Measurements from ENCODE around the gene MS4A10. TPM values are rescaled to one million over a fixed set of nuclear protein-coding genes. Genes with fewer than 3 reads are reported as not detected.

Gene MS4A10
- total RNA-seq: not detected in 3 replicates
- long read RNA-seq: 0 reads

DNA sequence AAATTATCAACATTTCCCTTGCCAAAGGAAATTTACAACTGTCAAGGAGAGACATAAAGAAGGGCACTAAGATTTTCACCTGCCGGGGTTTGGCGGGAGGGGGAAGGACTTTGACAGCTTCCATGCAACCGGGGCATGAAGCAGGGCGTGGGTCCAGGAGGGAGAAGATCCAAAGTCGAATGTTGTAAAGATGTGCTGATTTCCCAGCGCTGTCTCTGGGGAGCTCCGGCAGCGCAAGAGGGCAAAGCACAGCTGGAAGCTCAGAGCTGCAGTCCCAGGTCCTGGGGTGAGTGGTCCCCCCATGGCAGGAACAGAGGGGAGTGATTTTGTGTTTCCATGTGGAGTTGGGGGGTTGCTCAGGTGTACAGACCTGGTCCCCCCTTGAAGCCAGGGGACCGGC is at the start of gene MS4A10:
Gene MS4A10 (plus strand): TSS at position 198 of the 400 bp plus-strand sequence. CDS start 5,003 bp downstream, outside the sequence.
- peak; percentile 58 for DNase-seq (ENCODE audit: low spot score)
- H3K4me1 Mint-ChIP-seq (ENCODE audit: low read depth): peaks cover 46% of the 10 kb centered on the region
- no peak within 1 kb of the TSS for H3K4me3 Mint-ChIP-seq (ENCODE audit: unreplicated experiment)
- no peaks in the 10 kb centered on the region for H3K9me3 Mint-ChIP-seq (ENCODE audit: low read depth)
- H3K27ac Mint-ChIP-seq (ENCODE audit: unreplicated experiment): peak within 1 kb of the TSS; percentile 92
- TF ChIP-seq, protein P1, sequence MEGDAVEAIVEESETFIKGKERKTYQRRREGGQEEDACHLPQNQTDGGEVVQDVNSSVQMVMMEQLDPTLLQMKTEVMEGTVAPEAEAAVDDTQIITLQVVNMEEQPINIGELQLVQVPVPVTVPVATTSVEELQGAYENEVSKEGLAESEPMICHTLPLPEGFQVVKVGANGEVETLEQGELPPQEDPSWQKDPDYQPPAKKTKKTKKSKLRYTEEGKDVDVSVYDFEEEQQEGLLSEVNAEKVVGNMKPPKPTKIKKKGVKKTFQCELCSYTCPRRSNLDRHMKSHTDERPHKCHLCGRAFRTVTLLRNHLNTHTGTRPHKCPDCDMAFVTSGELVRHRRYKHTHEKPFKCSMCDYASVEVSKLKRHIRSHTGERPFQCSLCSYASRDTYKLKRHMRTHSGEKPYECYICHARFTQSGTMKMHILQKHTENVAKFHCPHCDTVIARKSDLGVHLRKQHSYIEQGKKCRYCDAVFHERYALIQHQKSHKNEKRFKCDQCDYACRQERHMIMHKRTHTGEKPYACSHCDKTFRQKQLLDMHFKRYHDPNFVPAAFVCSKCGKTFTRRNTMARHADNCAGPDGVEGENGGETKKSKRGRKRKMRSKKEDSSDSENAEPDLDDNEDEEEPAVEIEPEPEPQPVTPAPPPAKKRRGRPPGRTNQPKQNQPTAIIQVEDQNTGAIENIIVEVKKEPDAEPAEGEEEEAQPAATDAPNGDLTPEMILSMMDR (IDR thresholded peaks at IDR 0.05): no peak
- no peaks in the 10 kb centered on the region for H3K36me3 Mint-ChIP-seq (ENCODE audit: low read depth)
- no peaks in the 10 kb centered on the region for H3K27me3 Mint-ChIP-seq (ENCODE audit: low read depth)

DNA sequence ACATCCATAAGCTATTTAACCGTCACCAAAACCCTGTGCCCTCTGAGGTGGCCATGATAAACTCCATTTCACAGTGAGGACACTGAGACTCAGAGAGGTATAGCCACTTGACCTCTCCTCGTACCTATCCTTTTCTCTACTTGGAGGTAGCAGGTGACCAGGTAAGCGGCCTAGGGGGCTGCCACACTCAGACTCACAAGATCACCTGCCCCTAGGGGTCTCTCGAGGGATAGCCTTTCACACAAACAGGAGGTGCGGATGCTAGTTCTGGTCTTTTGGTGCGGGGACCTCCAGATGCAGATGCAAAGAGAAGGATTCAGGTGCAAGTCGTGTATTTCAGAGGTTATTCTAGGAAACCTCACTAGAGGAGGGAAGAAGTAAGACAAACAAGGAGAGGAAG is 46.0 kb upstream of the MS4A10 start:
- TF ChIP-seq, protein P1 (IDR thresholded peaks at IDR 0.05): no peak
- H3K9me3 Mint-ChIP-seq (ENCODE audit: low read depth): peaks cover 11% of the 10 kb centered on the region
- H3K27me3 Mint-ChIP-seq (ENCODE audit: low read depth): peaks cover 25% of the 10 kb centered on the region
- H3K36me3 Mint-ChIP-seq (ENCODE audit: low read depth): no peaks in the 10 kb centered on the region
- no peak for DNase-seq (ENCODE audit: low spot score)
- no peak overlapping the region for H3K27ac Mint-ChIP-seq (ENCODE audit: unreplicated experiment)
- H3K4me3 Mint-ChIP-seq (ENCODE audit: unreplicated experiment): no peak overlapping the region
- no peaks in the 10 kb centered on the region for H3K4me1 Mint-ChIP-seq (ENCODE audit: low read depth)

DNA sequence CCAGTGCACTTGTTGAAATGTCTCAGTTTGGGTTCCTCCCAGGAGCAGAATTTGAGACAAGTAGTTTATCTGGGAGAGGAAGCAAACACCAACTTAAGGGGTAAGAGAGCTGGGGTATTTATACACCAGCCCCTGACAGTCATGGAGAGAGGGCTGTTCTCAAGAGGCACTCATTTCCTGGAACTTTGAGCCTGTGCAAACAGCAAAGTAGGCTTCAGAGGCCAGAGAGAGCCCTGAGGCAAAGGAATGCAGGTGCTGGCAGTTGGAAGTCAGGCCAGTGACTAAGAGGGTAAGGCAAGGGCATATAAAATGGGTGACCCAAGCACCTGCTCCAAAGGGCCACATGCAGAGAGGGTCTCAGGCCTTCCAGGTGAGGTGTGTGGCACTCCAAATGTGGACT is 44.6 kb upstream of the MS4A10 start:
- DNase-seq (ENCODE audit: low spot score): no peak
- Mint-ChIP-seq H3K4me3 (ENCODE audit: unreplicated experiment) (no peak overlapping the region), H3K27me3 (ENCODE audit: low read depth) (peaks cover 28% of the 10 kb centered on the region), H3K27ac (ENCODE audit: unreplicated experiment) (no peak overlapping the region), H3K9me3 (ENCODE audit: low read depth) (peaks cover 15% of the 10 kb centered on the region), H3K36me3 (ENCODE audit: low read depth) (no peaks in the 10 kb centered on the region), H3K4me1 (ENCODE audit: low read depth) (no peaks in the 10 kb centered on the region)
- TF ChIP-seq, protein P1 (IDR thresholded peaks at IDR 0.05): no peak

DNA sequence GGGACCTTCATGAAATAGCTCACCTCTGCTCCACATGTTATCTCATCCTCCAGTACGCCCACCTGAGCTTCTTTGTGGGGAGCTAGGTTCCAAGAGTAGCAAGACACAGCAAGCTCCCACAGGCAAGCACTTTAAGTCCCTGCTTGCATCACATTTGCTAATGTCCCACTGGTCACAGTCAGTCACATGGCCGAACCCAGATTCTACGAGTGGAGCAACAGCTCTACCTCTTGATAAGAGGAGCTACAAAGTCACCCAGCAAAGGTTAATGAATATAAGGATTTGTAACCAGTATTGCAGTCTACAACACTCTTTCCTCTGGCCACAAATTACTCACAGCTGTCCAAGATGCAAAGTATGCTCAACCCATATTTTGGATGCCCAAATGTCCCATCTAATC is 43.7 kb upstream of the MS4A10 start:
- H3K36me3 Mint-ChIP-seq (ENCODE audit: low read depth): no peaks in the 10 kb centered on the region
- no peak overlapping the region for H3K27ac Mint-ChIP-seq (ENCODE audit: unreplicated experiment)

DNA sequence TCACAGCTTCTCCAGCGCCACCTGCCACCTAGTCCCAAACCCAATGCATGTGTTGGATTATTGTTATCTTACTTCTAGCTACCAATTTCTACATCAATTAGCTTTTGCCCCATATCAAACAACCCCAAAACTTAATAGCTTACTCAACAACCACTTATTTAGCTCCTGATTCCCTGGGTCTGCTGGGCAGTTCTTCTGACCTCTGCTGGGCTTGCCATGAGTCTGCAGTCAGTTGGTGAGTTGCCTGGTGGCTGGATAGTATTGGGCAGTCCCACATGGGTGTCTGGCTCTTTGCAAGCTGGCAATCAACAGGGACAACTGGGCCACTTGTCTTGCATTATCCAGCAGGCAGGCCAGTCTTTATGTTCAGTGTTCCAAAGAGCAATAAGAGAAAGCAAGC is 42.1 kb upstream of the MS4A10 start:
- H3K27ac Mint-ChIP-seq (ENCODE audit: unreplicated experiment): no peak overlapping the region
- H3K36me3 Mint-ChIP-seq (ENCODE audit: low read depth): no peaks in the 10 kb centered on the region
- TF ChIP-seq, protein P1 (IDR thresholded peaks at IDR 0.05): no peak
- no peaks in the 10 kb centered on the region for H3K4me1 Mint-ChIP-seq (ENCODE audit: low read depth)
- peaks cover 16% of the 10 kb centered on the region for H3K27me3 Mint-ChIP-seq (ENCODE audit: low read depth)
- H3K4me3 Mint-ChIP-seq (ENCODE audit: unreplicated experiment): no peak overlapping the region
- peaks cover 15% of the 10 kb centered on the region for H3K9me3 Mint-ChIP-seq (ENCODE audit: low read depth)
- no peak for DNase-seq (ENCODE audit: low spot score)

More for the DNA sequence above, 43.7 kb upstream of the MS4A10 start:
- DNase-seq (ENCODE audit: low spot score): no peak
- Mint-ChIP-seq H3K4me1 (ENCODE audit: low read depth) (no peaks in the 10 kb centered on the region), H3K27me3 (ENCODE audit: low read depth) (peaks cover 25% of the 10 kb centered on the region), H3K9me3 (ENCODE audit: low read depth) (peaks cover 15% of the 10 kb centered on the region), H3K4me3 (ENCODE audit: unreplicated experiment) (no peak overlapping the region)
- TF ChIP-seq, protein P1 (IDR thresholded peaks at IDR 0.05): no peak

All from chondrocyte (in vitro differentiated cells).